Right cardiac atrium (tissue), 5 donors: ENCODE measurements around the gene FAM111A. TPM values are rescaled to one million over a fixed set of nuclear protein-coding genes. Genes with fewer than 3 reads are reported as not detected.
"Not testable (repeated sequence)": the region's sequence is repeated elsewhere in the genome, so short reads cannot be mapped to it uniquely, and the experiment has no call there.

Source experiments
- ATAC-seq, 2 donors: fragments of 200-7000 bp; cut with Tn5 transposase; one replicate each; pipeline versions ENCODE4 v1.8.0 to v1.9.1; 2020; ENCODE audit warnings: moderate library complexity in 2 of 2, mild to moderate bottlenecking in 1 of 2
- DNase-seq, 3 donors: peaks; one replicate each; pipeline ENCODE4 v3.0.0-alpha.2; 2020
- H3K27ac ChIP-seq: one replicate; pipeline ENCODE4 v1.5.1; 2013; ENCODE audit warnings: mild to moderate bottlenecking, low read length, control low read depth, moderate library complexity
- H3K27me3 ChIP-seq: one replicate; pipeline ENCODE4 v1.6.1; 2013; ENCODE audit not compliant: control insufficient read depth, insufficient read depth
- H3K4me1 ChIP-seq: one replicate; pipeline ENCODE4 v1.6.1; 2013; ENCODE audit warnings: low read length; ENCODE audit not compliant: control insufficient read depth, insufficient read depth
- H3K4me3 ChIP-seq: one replicate; pipeline ENCODE4 v1.5.1; 2013; ENCODE audit warnings: low read length, control low read depth
- H3K9me3 ChIP-seq: one replicate; pipeline ENCODE4 v1.6.1; 2013; ENCODE audit warnings: low read length; ENCODE audit not compliant: control insufficient read depth
- WGBS: extraction: QIAGEN DNeasy Blood & Tissue Kit; methylation state at CpG from one replicate; pipeline ENCODE4 v1.1.7; 2013; 5-methylcytosine and 5-hydroxymethylcytosine counted together
- intact Hi-C, 4 donors: fragments of 100-400 bp; cut with DNase I; formaldehyde crosslinking; loops; one replicate each; pipeline versions ENCODE4 v1.11.0 to v1.14.0; 2022 to 2023
- long read RNA-seq, 4 donors: library from polyadenylated mRNA; unstranded; transcript quantifications; one replicate each; pipeline ENCODE4 v2.0.0, GENCODE V29; 2020 to 2021
- polyA plus RNA-seq: library from polyadenylated mRNA; stranded (reverse); fragments of 200-250 nt; gene quantifications from one replicate; pipeline ENCODE4 v1.2.3, GENCODE V29; 2013
- total RNA-seq, 4 donors: library from RNA; stranded (reverse); fragmentation: NEBNext Ultra II Directional; extraction: Animal tissue kit (Norgen Biotek cat#: 25700); gene quantifications; one replicate each; pipeline ENCODE4 v1.2.1, GENCODE V29; 2021
- donor health status: healthy with polysubstance abuse.
- donor health status: DM: no; HTN: yes; CAD: no.
- donor health status: DM: no; HTN: no; CAD: no.
- donor health status: DM: no; HTN: yes; CAD: no; lungs with severe emphysema.
- donor health status: DM: yes; HTN: yes; CAD: no.

Gene FAM111A, protein sequence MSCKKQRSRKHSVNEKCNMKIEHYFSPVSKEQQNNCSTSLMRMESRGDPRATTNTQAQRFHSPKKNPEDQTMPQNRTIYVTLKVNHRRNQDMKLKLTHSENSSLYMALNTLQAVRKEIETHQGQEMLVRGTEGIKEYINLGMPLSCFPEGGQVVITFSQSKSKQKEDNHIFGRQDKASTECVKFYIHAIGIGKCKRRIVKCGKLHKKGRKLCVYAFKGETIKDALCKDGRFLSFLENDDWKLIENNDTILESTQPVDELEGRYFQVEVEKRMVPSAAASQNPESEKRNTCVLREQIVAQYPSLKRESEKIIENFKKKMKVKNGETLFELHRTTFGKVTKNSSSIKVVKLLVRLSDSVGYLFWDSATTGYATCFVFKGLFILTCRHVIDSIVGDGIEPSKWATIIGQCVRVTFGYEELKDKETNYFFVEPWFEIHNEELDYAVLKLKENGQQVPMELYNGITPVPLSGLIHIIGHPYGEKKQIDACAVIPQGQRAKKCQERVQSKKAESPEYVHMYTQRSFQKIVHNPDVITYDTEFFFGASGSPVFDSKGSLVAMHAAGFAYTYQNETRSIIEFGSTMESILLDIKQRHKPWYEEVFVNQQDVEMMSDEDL
- total RNA-seq (10 to 100 TPM in 3 of 4 donors, 1 to 10 TPM in 1; 9.1 to 12.2 (median 10.5) TPM), polyA plus RNA-seq (7.0 TPM)
- long read RNA-seq, donor 1, partial matches to known transcripts: 1 of 7 reads
- long read RNA-seq, donor 1, other reads (novel, unspliced or antisense): 6 of 7 reads
- long read RNA-seq, donor 2, partial matches to known transcripts: 1 of 4 reads
- long read RNA-seq, donor 2, other reads (novel, unspliced or antisense): 3 of 4 reads
- long read RNA-seq, donor 3, partial matches to known transcripts: 0 of 16 reads
- long read RNA-seq, donor 3, other reads (novel, unspliced or antisense): 15 of 16 reads
- long read RNA-seq, donor 4, partial matches to known transcripts: 0 of 6 reads
- long read RNA-seq, donor 4, other reads (novel, unspliced or antisense): 6 of 6 reads

- WGBS: under 1% methylated on average over 50 of the region's 50 CpGs
- intact Hi-C loops: no loop called here
- DNase-seq: peak; percentile 91 to 95 (median 95)
- H3K9me3 ChIP-seq: no peaks in the 10 kb centered on the region
- H3K4me3 ChIP-seq: peak within 1 kb of the TSS; percentile 91
- peak within 1 kb of the TSS; percentile 96 for H3K27ac ChIP-seq
- ATAC-seq: peak; percentile 97 to 98
- no peaks in the 10 kb centered on the region for H3K4me1 ChIP-seq
- H3K27me3 ChIP-seq: no peaks in the 10 kb centered on the region
Observed at GRCh38 chr11:59142530-59143507, at the start of gene FAM111A. FAM111A (plus strand) TSS chr11:59142856; CDS start chr11:59148873, 6,017 bp downstream.

DNA sequence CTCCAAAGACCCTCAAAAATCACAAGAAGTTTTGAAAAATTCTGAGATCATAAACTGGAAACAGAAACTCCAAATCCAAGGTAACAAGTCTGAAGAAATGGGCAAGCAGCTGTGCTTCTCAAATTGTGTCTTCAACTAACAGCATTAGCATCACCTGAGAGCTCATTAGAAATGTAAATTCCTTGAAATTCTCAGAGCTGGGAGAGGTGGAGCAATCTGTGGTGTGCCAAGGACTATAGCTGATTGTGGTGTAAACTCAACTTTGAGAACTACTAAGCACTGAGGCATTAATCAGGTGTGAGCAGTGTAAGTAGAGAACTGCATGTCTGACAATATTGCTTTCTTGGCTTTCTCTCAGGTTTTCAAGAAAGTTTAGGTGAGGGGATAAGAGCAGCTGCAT lies 49.1 kb upstream of the FAM111A start:
- DNase-seq, H3K27ac ChIP-seq, H3K4me1 ChIP-seq, intact Hi-C loops, ATAC-seq, H3K9me3 ChIP-seq, H3K4me3 ChIP-seq, H3K27me3 ChIP-seq: not testable (repeated sequence)

GRCh38 chr11:59095225-59095624 lies 47.4 kb upstream of the FAM111A start:
- ATAC-seq, intact Hi-C loops, H3K27ac ChIP-seq, H3K4me3 ChIP-seq, H3K4me1 ChIP-seq, DNase-seq, H3K9me3 ChIP-seq, H3K27me3 ChIP-seq: not testable (repeated sequence)
- 31% methylated on average over 1 of the region's 1 CpG for WGBS

DNA sequence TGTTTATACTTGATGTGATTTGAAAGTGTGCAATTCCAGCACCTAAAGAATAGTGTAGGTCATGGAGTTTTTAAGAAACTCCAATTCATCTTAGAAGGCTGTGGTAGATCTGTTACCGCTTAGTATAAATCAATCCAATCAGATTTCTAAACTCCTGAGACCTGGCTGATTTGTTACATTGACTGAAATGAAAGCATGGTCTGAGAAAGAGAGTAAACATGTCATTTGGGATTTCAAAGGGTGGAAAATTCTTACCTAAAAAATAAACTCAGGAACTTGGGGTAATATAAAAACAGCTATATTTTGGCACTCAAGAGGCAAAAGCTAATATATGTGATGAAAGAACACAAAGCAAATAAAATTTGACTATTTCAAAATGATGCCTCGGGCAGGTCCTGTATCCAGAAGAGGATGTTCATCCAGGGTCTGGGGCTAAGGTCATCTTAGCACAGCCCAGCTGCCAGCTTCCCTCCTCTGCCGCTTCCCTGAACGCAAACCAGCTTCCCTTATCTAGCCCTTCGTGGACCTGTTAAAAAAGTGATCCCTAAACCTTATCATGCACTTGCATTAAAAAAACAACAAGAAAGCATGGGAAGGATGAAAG lies 46.6 kb upstream of the FAM111A start:
- intact Hi-C loops, H3K9me3 ChIP-seq, H3K27ac ChIP-seq, H3K4me3 ChIP-seq, DNase-seq, ATAC-seq, H3K27me3 ChIP-seq, H3K4me1 ChIP-seq: not testable (repeated sequence)
- WGBS: 54% methylated on average over 5 of the region's 5 CpGs

DNA sequence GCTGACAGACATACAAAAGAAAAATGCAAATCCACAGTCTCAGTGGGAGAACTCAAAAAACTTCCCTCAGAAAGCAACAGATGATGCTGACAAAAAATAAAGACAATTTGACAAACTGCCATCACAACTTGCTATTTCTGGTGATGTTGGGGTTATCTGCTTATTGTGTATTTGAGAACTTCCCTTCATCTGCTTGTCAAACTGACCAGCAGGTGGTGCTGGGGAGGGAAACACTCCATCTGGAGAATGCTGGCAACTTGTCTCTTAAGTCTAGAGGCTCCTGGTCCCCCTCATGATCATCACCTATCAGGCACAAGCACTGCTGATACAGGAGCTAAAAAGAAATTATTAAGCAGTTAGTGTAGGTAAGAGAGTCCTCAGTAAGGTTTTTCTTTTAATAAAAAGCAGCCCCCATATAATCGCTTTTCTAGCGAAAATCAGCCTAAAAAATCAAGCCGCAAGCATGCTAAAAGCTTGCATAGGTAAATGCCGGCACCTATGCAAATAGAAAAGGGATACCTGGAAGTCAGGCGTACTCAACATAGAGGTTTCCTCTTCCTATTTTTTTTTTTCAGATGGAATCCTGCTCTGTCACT lies 45.4 kb upstream of the FAM111A start:
- Histone ChIP-seq H3K27me3 (no peaks in the 10 kb centered on the region), H3K4me1 (no peaks in the 10 kb centered on the region), H3K27ac (no peak overlapping the region), H3K9me3 (no peaks in the 10 kb centered on the region), H3K4me3 (no peak overlapping the region)
- intact Hi-C loops: no loop called here
- ATAC-seq: no peak
- DNase-seq: peak; percentile 50 to 85 (median 60)
- 92% methylated on average over 5 of the region's 5 CpGs for WGBS

DNA sequence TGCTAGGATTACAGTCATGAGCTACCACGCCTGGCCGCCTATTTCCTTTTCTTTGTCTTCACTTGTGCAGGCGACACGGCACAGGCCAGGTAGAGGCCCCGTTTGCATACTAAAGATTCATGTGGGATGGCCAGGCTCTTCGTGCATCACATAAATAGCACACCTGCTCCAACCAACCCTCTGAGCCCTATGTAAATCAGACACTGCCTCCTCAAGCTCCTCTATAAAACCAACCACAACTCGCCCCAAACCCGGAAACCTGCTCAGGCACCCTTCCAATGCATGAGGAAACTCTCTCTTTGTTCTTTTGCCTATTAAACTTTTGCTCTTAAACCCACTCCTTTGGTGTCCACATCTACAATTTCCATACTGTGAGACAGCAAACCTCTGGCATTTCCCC lies 44.7 kb upstream of the FAM111A start:
- H3K27ac ChIP-seq, H3K4me1 ChIP-seq, intact Hi-C loops, H3K9me3 ChIP-seq, H3K4me3 ChIP-seq, ATAC-seq, DNase-seq, H3K27me3 ChIP-seq: not testable (repeated sequence)
- 85% methylated on average over 8 of the region's 8 CpGs for WGBS

- H3K4me1 ChIP-seq: no peaks in the 10 kb centered on the region
- WGBS: 8% methylated on average over 23 of the region's 23 CpGs
- DNase-seq: peak; percentile 42 to 69 (median 68)
Observed at GRCh38 chr11:59102259-59102765, 40.3 kb upstream of the FAM111A start.

DNA sequence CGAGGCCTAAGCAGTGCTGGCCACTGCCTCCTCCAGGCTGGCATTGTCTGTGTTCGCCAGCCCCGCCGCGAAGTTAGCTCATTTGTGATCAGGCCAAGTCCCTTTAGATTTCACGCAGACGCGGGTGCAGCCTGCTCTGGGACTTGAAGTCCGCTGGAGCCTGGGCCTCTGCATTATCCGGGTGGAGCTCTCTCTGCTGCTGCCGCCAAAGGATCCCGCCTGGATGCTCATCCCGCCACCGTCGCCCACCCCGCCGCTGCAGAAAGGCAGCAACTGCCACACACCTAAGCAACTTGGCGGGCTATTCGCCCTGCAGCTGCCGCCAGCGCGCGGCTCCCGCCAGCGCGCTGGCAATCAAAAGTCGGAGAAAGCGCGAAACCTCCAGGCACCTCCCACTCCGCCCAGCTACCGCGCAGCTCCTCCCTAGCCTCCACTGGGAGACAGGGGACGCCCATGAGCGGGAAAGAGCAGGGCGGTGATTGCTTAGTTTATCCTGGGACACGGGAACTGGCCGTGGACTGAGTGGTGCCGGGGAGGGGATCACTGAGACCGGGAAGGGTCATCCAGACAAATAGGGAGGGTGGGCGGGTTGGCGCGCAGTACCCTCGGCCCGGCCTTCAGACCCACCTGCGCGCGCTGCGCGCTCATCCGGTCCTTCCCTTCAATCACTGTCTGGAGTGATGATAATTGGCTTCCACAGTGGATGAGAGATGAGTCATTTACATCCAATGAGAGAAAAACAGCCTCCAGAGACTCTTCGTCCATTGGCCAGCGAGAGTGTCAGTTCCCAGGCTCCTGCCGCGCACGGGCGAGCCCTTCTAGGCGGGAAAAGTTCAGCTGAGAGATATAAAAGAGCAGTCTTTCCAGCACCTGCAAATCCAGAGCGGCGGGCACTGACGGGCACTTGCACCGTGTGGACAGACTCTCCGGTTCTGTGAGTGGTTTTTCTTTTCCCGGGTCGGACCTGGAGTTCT lies 36.0 kb upstream of the FAM111A start, which contains the start of gene FAM111B:
Gene FAM111B (plus strand): TSS at position 875 of the 974 bp plus-strand sequence. CDS start 2,389 bp downstream, outside the sequence.
- intact Hi-C loops: no loop called here
- no peaks in the 10 kb centered on the region for H3K27me3 ChIP-seq
- H3K9me3 ChIP-seq: no peaks in the 10 kb centered on the region
- under 1% methylated on average over 64 of the region's 64 CpGs for WGBS
- DNase-seq (peak; percentile 84 to 91 (median 88)), ATAC-seq (peak; percentile 96 to 99)
- H3K4me1 ChIP-seq: no peaks in the 10 kb centered on the region
- no peak within 1 kb of the TSS for H3K27ac ChIP-seq
- H3K4me3 ChIP-seq: peak within 1 kb of the TSS; percentile 76

More at GRCh38 chr11:59102259-59102765, 40.3 kb upstream of the FAM111A start:
- no peak overlapping the region for H3K27ac ChIP-seq
- intact Hi-C loops: no loop called here
- H3K27me3 ChIP-seq: no peaks in the 10 kb centered on the region
- H3K9me3 ChIP-seq: no peaks in the 10 kb centered on the region
- peak overlapping the region; percentile 12 for H3K4me3 ChIP-seq
- peak; percentile 26 to 29 for ATAC-seq

DNA sequence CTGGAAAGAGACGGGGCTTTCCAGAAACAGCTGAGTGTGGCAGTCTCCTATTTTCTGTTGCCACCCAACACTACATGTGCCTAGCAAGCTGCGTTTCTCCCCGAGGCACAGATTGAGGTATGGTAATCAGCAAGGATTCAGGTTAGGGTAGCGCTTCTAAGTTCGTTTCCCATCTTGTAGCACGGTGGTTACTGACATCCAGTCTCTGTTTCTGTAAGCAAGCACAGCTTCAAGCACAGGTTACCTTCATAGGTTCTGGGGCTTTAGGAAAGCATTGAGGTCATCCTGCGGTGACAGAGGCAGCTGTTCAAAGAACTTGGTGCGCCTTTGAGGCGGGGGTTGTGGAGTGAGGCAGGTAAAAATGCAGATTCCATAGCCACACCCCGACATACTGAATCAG lies 34.9 kb upstream of the FAM111A start:
- ATAC-seq, H3K27me3 ChIP-seq, intact Hi-C loops, H3K9me3 ChIP-seq, H3K4me1 ChIP-seq, H3K4me3 ChIP-seq, DNase-seq, H3K27ac ChIP-seq: not testable (repeated sequence)
- WGBS: 27% methylated on average over 10 of the region's 10 CpGs
